Left ventricle myocardium inferior (tissue), 1 donor: Measurements from ENCODE around the gene COL15A1. TPM values are rescaled to one million over a fixed set of nuclear protein-coding genes. Genes with fewer than 3 reads are reported as not detected.

Experiments used
- DNase-seq: peaks from one replicate; pipeline ENCODE4 v3.0.0-alpha.2; 2020
- H3K27ac ChIP-seq: fragments of 200-600 bp; replicated peaks from 2 replicates; pipeline ENCODE4 v1.8.0; 2021
- H3K27me3 ChIP-seq: fragments of 200-600 bp; 2 replicates; pipeline ENCODE4 v1.8.0; 2021; ENCODE audit warnings: low read depth
- H3K36me3 ChIP-seq: fragments of 200-600 bp; 2 replicates; pipeline ENCODE4 v1.8.0; 2021
- H3K4me1 ChIP-seq: fragments of 200-600 bp; 2 replicates; pipeline ENCODE4 v1.8.0; 2021
- H3K4me3 ChIP-seq: fragments of 200-600 bp; 2 replicates; pipeline ENCODE4 v1.8.0; 2021; ENCODE audit warnings: mild to moderate bottlenecking, moderate library complexity
- H3K9me3 ChIP-seq: fragments of 200-600 bp; replicated peaks from 2 replicates; pipeline ENCODE4 v1.8.0; 2021
- CTCF ChIP-seq: fragments of 200-600 bp; IDR thresholded peaks from 2 replicates; pipeline ENCODE4 v1.8.0; 2021; ENCODE audit warnings: antibody characterized with exemption, mild to moderate bottlenecking, borderline replicate concordance
- intact Hi-C: fragments of 100-400 bp; cut with micrococcal nuclease; formaldehyde crosslinking; loops from one replicate; pipeline ENCODE4 v1.11.0; 2022
- total RNA-seq: library from RNA; stranded (reverse); fragmentation: NEBNext Ultra II Directional; extraction: Animal tissue kit (Norgen Biotek cat#: 25700); gene quantifications from one replicate; pipeline ENCODE4 v1.2.1, GENCODE V29; 2021
- donor health status: DM: no; HTN: yes; CAD: no; lungs with severe emphysema.

Gene COL15A1
- total RNA-seq, 1 donor from 2014 or later = 45.4 TPM

GRCh38 chr9:98997604-98998003 is 53.9 kb downstream of the COL15A1 start:
- intact Hi-C loops = loop anchor here (5.0 kb wide), 1 partner anchor 135 kb away; no protein-coding TSS in a partner anchor
- peak overlapping the region; percentile 90 for H3K27ac ChIP-seq
- DNase-seq = no peak
- no peak overlapping the region for H3K4me3 ChIP-seq
- peaks cover 84% of the 10 kb centered on the region for H3K4me1 ChIP-seq
- no peaks in the 10 kb centered on the region for H3K9me3 ChIP-seq
- H3K36me3 ChIP-seq = peaks cover 14% of the 10 kb centered on the region
- H3K27me3 ChIP-seq = no peaks in the 10 kb centered on the region
- TF ChIP-seq CTCF = no peak

- peak overlapping the region; percentile 90 for H3K27ac ChIP-seq
- no peaks in the 10 kb centered on the region for H3K27me3 ChIP-seq
- no peaks in the 10 kb centered on the region for H3K9me3 ChIP-seq
- DNase-seq = peak; percentile 89
- H3K4me1 ChIP-seq = peaks cover 75% of the 10 kb centered on the region
- intact Hi-C loops = loop anchor here (5.0 kb wide), 1 partner anchor 136 kb away; no protein-coding TSS in a partner anchor
- peaks cover 22% of the 10 kb centered on the region for H3K36me3 ChIP-seq
- peak; percentile 93 for TF ChIP-seq CTCF
- H3K4me3 ChIP-seq = peak overlapping the region; percentile 15
Observed at GRCh38 chr9:98998441-98999151, 54.9 kb downstream of the COL15A1 start.

- H3K36me3 ChIP-seq = peaks cover 25% of the 10 kb centered on the region
Observed at GRCh38 chr9:98999152-98999525, 55.4 kb downstream of the COL15A1 start.

GRCh38 chr9:99000476-99001395 is 57.0 kb downstream of the COL15A1 start:
- DNase-seq = peak; percentile 50
- intact Hi-C loops = no loop called here
- peaks cover 53% of the 10 kb centered on the region for H3K4me1 ChIP-seq

More at GRCh38 chr9:98999152-98999525, 55.4 kb downstream of the COL15A1 start:
- Histone ChIP-seq H3K27ac (peak overlapping the region; percentile 90), H3K27me3 (no peaks in the 10 kb centered on the region), H3K4me3 (peak overlapping the region; percentile 5), H3K4me1 (peaks cover 69% of the 10 kb centered on the region), H3K9me3 (no peaks in the 10 kb centered on the region)
- DNase-seq = no peak
- TF ChIP-seq CTCF = peak; percentile 37
- intact Hi-C loops = loop anchor here (5.0 kb wide), 1 partner anchor 137 kb away; no protein-coding TSS in a partner anchor

More at GRCh38 chr9:99000476-99001395, 57.0 kb downstream of the COL15A1 start:
- no peaks in the 10 kb centered on the region for H3K9me3 ChIP-seq
- peaks cover 37% of the 10 kb centered on the region for H3K36me3 ChIP-seq
- no peaks in the 10 kb centered on the region for H3K27me3 ChIP-seq
- peak overlapping the region; percentile 37 for H3K27ac ChIP-seq
- TF ChIP-seq CTCF = peak; percentile 68
- no peak overlapping the region for H3K4me3 ChIP-seq
